D341Med (cell line): ENCODE results near the gene WEE1.
"Not testable (repeated sequence)": the region's sequence is repeated elsewhere in the genome, so short reads cannot be mapped to it uniquely, and the experiment has no call there.

Experiments
- DNase-seq: peaks from one replicate; pipeline ENCODE4 v3.0.0; 2012; ENCODE audit warnings: low spot score

Gene WEE1

GRCh38 chr11:9622353-9622752 is 48.9 kb downstream of the WEE1 start:
- not testable (repeated sequence) for DNase-seq

- DNase-seq: not testable (repeated sequence)
These were observed 49.6 kb downstream of the WEE1 start for GRCh38 chr11:9623053-9623452.

GRCh38 chr11:9624448-9624847 is 51.0 kb downstream of the WEE1 start:
- no peak for DNase-seq

- DNase-seq: no peak
These were observed 51.7 kb downstream of the WEE1 start for GRCh38 chr11:9625162-9625561.

- no peak for DNase-seq
These were observed 52.3 kb downstream of the WEE1 start for GRCh38 chr11:9625728-9626127.

- peak; percentile 56 for DNase-seq
These were observed 53.3 kb downstream of the WEE1 start for GRCh38 chr11:9626496-9627394.

- DNase-seq: no peak
These were observed 55.6 kb downstream of the WEE1 start for GRCh38 chr11:9629064-9629463.

- no peak for DNase-seq
These were observed 60.2 kb downstream of the WEE1 start for GRCh38 chr11:9633679-9634078.

- DNase-seq: no peak
These were observed 63.2 kb downstream of the WEE1 start for GRCh38 chr11:9636691-9637090.

GRCh38 chr11:9639099-9639498 is 65.6 kb downstream of the WEE1 start:
- DNase-seq: no peak
